ENCODE data around the gene U2AF1L4. TPM values are rescaled to one million over a fixed set of nuclear protein-coding genes. Genes with fewer than 3 reads are reported as not detected.

U2AF1L4 gene
- polyA plus RNA-seq, 1 donor from 2014 or later, result 57.0 TPM

- Histone ChIP-seq H3K4me2 (ENCODE audit: low read length) (no peak overlapping the region), H3K79me2 (replicated peaks; ENCODE audit: insufficient read depth, low read length) (no peaks in the 10 kb centered on the region), H2AFZ (ENCODE audit: low read depth, low read length) (no peak overlapping the region), H3K4me3 (ENCODE audit: low read length) (no peak overlapping the region), H3K9me3 (ENCODE audit: low read length) (no peaks in the 10 kb centered on the region), H3K9me2 (ENCODE audit: insufficient read depth, low read length) (no peaks in the 10 kb centered on the region), H3K9ac (ENCODE audit: low read length) (no peak overlapping the region), H3K27ac (ENCODE audit: low read length) (no peak overlapping the region), H3K27me3 (ENCODE audit: insufficient read depth, low read depth, low read length) (no peaks in the 10 kb centered on the region), H3F3A (ENCODE audit: insufficient read depth, low read length, poor library complexity, severe bottlenecking) (no peaks in the 10 kb centered on the region), H4K20me1 (ENCODE audit: insufficient read depth) (no peaks in the 10 kb centered on the region), H3K36me3 (ENCODE audit: insufficient read depth, low read length) (no peaks in the 10 kb centered on the region)
- no peak for TF ChIP-seq TAF1 (IDR thresholded peaks at IDR 0.05; ENCODE audit: low read depth)
- TF ChIP-seq RAD21 (conservative IDR thresholded peaks at IDR 0.05), result no peak
- TF ChIP-seq EP300 (conservative IDR thresholded peaks at IDR 0.05; ENCODE audit: poor library complexity, severe bottlenecking), result no peak
- TF ChIP-seq, protein P1, sequence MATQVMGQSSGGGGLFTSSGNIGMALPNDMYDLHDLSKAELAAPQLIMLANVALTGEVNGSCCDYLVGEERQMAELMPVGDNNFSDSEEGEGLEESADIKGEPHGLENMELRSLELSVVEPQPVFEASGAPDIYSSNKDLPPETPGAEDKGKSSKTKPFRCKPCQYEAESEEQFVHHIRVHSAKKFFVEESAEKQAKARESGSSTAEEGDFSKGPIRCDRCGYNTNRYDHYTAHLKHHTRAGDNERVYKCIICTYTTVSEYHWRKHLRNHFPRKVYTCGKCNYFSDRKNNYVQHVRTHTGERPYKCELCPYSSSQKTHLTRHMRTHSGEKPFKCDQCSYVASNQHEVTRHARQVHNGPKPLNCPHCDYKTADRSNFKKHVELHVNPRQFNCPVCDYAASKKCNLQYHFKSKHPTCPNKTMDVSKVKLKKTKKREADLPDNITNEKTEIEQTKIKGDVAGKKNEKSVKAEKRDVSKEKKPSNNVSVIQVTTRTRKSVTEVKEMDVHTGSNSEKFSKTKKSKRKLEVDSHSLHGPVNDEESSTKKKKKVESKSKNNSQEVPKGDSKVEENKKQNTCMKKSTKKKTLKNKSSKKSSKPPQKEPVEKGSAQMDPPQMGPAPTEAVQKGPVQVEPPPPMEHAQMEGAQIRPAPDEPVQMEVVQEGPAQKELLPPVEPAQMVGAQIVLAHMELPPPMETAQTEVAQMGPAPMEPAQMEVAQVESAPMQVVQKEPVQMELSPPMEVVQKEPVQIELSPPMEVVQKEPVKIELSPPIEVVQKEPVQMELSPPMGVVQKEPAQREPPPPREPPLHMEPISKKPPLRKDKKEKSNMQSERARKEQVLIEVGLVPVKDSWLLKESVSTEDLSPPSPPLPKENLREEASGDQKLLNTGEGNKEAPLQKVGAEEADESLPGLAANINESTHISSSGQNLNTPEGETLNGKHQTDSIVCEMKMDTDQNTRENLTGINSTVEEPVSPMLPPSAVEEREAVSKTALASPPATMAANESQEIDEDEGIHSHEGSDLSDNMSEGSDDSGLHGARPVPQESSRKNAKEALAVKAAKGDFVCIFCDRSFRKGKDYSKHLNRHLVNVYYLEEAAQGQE (IDR thresholded peaks at IDR 0.05; ENCODE audit: borderline replicate concordance), result no peak
- TF ChIP-seq, protein P2, sequence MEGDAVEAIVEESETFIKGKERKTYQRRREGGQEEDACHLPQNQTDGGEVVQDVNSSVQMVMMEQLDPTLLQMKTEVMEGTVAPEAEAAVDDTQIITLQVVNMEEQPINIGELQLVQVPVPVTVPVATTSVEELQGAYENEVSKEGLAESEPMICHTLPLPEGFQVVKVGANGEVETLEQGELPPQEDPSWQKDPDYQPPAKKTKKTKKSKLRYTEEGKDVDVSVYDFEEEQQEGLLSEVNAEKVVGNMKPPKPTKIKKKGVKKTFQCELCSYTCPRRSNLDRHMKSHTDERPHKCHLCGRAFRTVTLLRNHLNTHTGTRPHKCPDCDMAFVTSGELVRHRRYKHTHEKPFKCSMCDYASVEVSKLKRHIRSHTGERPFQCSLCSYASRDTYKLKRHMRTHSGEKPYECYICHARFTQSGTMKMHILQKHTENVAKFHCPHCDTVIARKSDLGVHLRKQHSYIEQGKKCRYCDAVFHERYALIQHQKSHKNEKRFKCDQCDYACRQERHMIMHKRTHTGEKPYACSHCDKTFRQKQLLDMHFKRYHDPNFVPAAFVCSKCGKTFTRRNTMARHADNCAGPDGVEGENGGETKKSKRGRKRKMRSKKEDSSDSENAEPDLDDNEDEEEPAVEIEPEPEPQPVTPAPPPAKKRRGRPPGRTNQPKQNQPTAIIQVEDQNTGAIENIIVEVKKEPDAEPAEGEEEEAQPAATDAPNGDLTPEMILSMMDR (IDR thresholded peaks at IDR 0.05; ENCODE audit: poor library complexity, severe bottlenecking), result no peak
- TF ChIP-seq POLR2AphosphoS5 (IDR thresholded peaks at IDR 0.05), result no peak
- TF ChIP-seq EZH2 (IDR thresholded peaks at IDR 0.05; ENCODE audit: borderline replicate concordance, insufficient read depth, low read length, poor library complexity, severe bottlenecking), result no peak
- TF ChIP-seq MXI1 (conservative IDR thresholded peaks at IDR 0.05; ENCODE audit: poor library complexity, severe bottlenecking), result no peak
- TF ChIP-seq SMC3 (conservative IDR thresholded peaks at IDR 0.05; ENCODE audit: poor library complexity), result no peak
Measured at GRCh38 chr19:35767288-35768081, 22.3 kb upstream of the U2AF1L4 start.

DNA sequence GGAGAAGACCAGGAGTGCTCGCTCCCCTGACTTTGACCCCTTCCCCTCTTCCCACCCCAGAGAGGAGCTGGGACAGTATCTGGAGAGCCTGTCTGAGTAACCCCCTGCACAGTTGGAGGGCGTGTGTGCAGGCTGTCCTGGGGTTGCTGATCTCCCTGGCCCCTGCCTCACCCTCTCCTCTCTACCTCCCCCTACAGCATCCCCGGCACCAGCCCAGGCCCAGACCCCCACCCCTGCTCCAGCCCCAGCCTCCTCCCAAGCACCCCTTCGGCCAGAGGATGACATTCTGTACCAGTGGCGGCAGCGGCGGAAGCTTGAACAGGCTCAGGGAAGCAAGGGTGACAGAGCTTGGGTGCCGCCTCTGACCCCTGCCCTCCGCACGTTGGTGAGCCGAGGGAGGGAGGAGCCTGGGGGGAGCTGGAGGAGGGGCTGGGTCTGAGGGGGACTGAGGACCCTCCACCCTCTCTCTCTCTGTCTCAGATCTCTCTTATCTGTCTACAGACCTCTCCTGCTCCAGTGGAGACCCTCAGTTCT lies 21.4 kb upstream of the U2AF1L4 start:
- Histone ChIP-seq H3F3A (ENCODE audit: insufficient read depth, low read length, poor library complexity, severe bottlenecking) (no peaks in the 10 kb centered on the region), H3K36me3 (ENCODE audit: insufficient read depth, low read length) (no peaks in the 10 kb centered on the region), H3K4me2 (ENCODE audit: low read length) (no peak overlapping the region), H3K27me3 (ENCODE audit: insufficient read depth, low read depth, low read length) (no peaks in the 10 kb centered on the region), H3K9me2 (ENCODE audit: insufficient read depth, low read length) (no peaks in the 10 kb centered on the region), H3K27ac (ENCODE audit: low read length) (no peak overlapping the region), H3K79me2 (replicated peaks; ENCODE audit: insufficient read depth, low read length) (no peaks in the 10 kb centered on the region), H3K4me3 (ENCODE audit: low read length) (no peak overlapping the region), H3K9ac (ENCODE audit: low read length) (no peak overlapping the region), H4K20me1 (ENCODE audit: insufficient read depth) (no peaks in the 10 kb centered on the region), H3K9me3 (ENCODE audit: low read length) (no peaks in the 10 kb centered on the region), H2AFZ (ENCODE audit: low read depth, low read length) (no peak overlapping the region)
- TF ChIP-seq POLR2AphosphoS5 (IDR thresholded peaks at IDR 0.05), result no peak
- TF ChIP-seq MXI1 (conservative IDR thresholded peaks at IDR 0.05; ENCODE audit: poor library complexity, severe bottlenecking), result no peak
- no peak for TF ChIP-seq TAF1 (IDR thresholded peaks at IDR 0.05; ENCODE audit: low read depth)
- no peak for TF ChIP-seq EZH2 (IDR thresholded peaks at IDR 0.05; ENCODE audit: borderline replicate concordance, insufficient read depth, low read length, poor library complexity, severe bottlenecking)
- TF ChIP-seq RAD21 (conservative IDR thresholded peaks at IDR 0.05), result no peak
- TF ChIP-seq, protein P1 (IDR thresholded peaks at IDR 0.05; ENCODE audit: borderline replicate concordance), result no peak
- TF ChIP-seq, protein P2 (IDR thresholded peaks at IDR 0.05; ENCODE audit: poor library complexity, severe bottlenecking), result no peak
- TF ChIP-seq EP300 (conservative IDR thresholded peaks at IDR 0.05; ENCODE audit: poor library complexity, severe bottlenecking), result no peak
- TF ChIP-seq SMC3 (conservative IDR thresholded peaks at IDR 0.05; ENCODE audit: poor library complexity), result no peak
